PC-9 (cell line): ENCODE results near the gene DPP9.

Source experiments
- CTCF ChIP-seq: fragments of 200-600 bp; sonication (generic); conservative IDR thresholded peaks from 2 replicates; pipeline ENCODE4 v1.6.1; 2017; ENCODE audit warnings: mixed run types, antibody characterized with exemption, mild to moderate bottlenecking, moderate library complexity
- EZH2 ChIP-seq: fragments of 200-600 bp; sonication (generic); IDR thresholded peaks from 2 replicates; pipeline ENCODE4 v1.8.0; 2017; ENCODE audit warnings: antibody characterized with exemption, low read depth

- TF ChIP-seq CTCF = no peak
- no peak for TF ChIP-seq EZH2
These were observed 81.0 kb downstream of the DPP9 start for GRCh38 chr19:4642625-4643024.
